ENCODE measurements around the gene GLI2. TPM values are rescaled to one million over a fixed set of nuclear protein-coding genes. Genes with fewer than 3 reads are reported as not detected.

The GLI2 gene
- total and polyA plus RNA-seq, 4 experiments from 2014 or later, result not detected

GRCh38 chr2:120702801-120703200, 32.9 kb upstream of the GLI2 start:
- Histone ChIP-seq H3K4me3 (ENCODE audit: low read length in 2 of 2) (no peak overlapping the region), H3K36me3 (ENCODE audit: insufficient read depth, low read length) (no peaks in the 10 kb centered on the region), H3K9me3 (ENCODE audit: control insufficient read depth in 1 of 2, low read length in 2 of 2) (no peaks in the 10 kb centered on the region), H3K27me3 (ENCODE audit: insufficient read depth, low read length) (no peaks in the 10 kb centered on the region), H3K27ac (ENCODE audit: low read depth, low read length) (no peak overlapping the region), H3K4me1 (ENCODE audit: insufficient read depth, low read length) (no peaks in the 10 kb centered on the region)
- H3K27me3 Mint-ChIP-seq, result peaks cover 0 to 5% of the 10 kb centered on the region in 2 donors
- intact Hi-C loops (cut with micrococcal nuclease), result no loop called here
- DNase-seq, result no peak
- no peak overlapping the region for H3K4me3 Mint-ChIP-seq
- no peak overlapping the region for H3K27ac Mint-ChIP-seq
- no peaks in the 10 kb centered on the region for H3K4me1 Mint-ChIP-seq
- ChIA-PET CTCF (ENCODE audit: partially characterized antibody) (no interaction called here), POLR2A (ENCODE audit: partially characterized antibody) (no interaction called here)
- no peaks in the 10 kb centered on the region for H3K36me3 Mint-ChIP-seq
- H3K9me3 Mint-ChIP-seq, result no peaks in the 10 kb centered on the region

DNA sequence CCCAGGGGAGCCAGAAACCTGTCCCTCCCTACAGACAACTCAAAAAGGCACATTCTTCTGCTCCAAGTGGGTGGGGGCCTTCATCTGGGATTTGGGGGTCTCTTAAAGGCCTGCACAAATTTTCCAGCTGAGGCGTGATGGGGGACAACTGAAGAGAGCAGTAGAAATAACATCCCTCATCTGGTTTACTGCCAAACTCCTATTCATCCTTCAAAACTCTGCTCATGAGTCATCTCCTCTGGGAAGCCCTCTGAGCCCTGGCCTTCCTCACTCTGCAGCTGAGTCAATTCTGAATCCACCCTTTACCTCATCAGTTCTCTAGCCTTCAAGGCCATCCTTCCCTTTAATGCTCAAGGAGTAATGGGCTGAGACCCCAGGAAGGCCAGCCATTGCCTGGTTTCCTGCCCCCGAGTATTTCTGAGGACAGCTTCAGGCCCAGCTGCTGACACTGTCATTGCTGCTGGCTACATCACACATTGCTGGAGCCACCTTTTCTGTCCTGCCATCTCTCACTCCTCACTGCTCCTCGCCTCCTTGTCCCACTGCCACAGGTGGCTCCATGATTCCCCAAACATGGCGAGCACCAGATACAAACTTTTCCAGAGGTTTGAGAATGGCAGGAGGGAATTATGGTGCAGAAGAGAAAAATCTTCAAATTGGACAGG, 32.2 kb upstream of the GLI2 start:
- no peaks in the 10 kb centered on the region for H3K36me3 Mint-ChIP-seq
- intact Hi-C loops (cut with micrococcal nuclease), result no loop called here
- H3K4me1 Mint-ChIP-seq, result no peaks in the 10 kb centered on the region
- POLR2A ChIA-PET (ENCODE audit: partially characterized antibody), result no interaction called here
- H3K9me3 ChIP-seq (ENCODE audit: control insufficient read depth in 1 of 2, low read length in 2 of 2), result no peaks in the 10 kb centered on the region
- DNase-seq, result no peak
- CTCF ChIA-PET (ENCODE audit: partially characterized antibody), result interaction anchor here (0.9 kb wide), 1 partner anchor 26 kb away, joined by 3 read pairs; no protein-coding TSS in a partner anchor
- H3K27me3 Mint-ChIP-seq, result peaks cover 0 to 6% of the 10 kb centered on the region in 2 donors
- H3K4me1 ChIP-seq (ENCODE audit: insufficient read depth, low read length), result no peaks in the 10 kb centered on the region
- no peaks in the 10 kb centered on the region for H3K27me3 ChIP-seq (ENCODE audit: insufficient read depth, low read length)
- no peaks in the 10 kb centered on the region for H3K9me3 Mint-ChIP-seq
- H3K27ac ChIP-seq (ENCODE audit: low read depth, low read length), result no peak overlapping the region
- H3K27ac Mint-ChIP-seq, result no peak overlapping the region
- H3K4me3 ChIP-seq (ENCODE audit: low read length in 2 of 2), result no peak overlapping the region
- no peaks in the 10 kb centered on the region for H3K36me3 ChIP-seq (ENCODE audit: insufficient read depth, low read length)
- no peak overlapping the region for H3K4me3 Mint-ChIP-seq

- Mint-ChIP-seq H3K4me3 (no peak overlapping the region), H3K9me3 (no peaks in the 10 kb centered on the region), H3K36me3 (no peaks in the 10 kb centered on the region), H3K27ac (no peak overlapping the region), H3K4me1 (no peaks in the 10 kb centered on the region), H3K27me3 (peaks cover 0 to 6% of the 10 kb centered on the region in 2 donors)
- Histone ChIP-seq H3K27ac (ENCODE audit: low read depth, low read length) (no peak overlapping the region), H3K36me3 (ENCODE audit: insufficient read depth, low read length) (no peaks in the 10 kb centered on the region), H3K4me1 (ENCODE audit: insufficient read depth, low read length) (no peaks in the 10 kb centered on the region), H3K9me3 (ENCODE audit: control insufficient read depth in 1 of 2, low read length in 2 of 2) (no peaks in the 10 kb centered on the region), H3K27me3 (ENCODE audit: insufficient read depth, low read length) (no peaks in the 10 kb centered on the region), H3K4me3 (ENCODE audit: low read length in 2 of 2) (no peak overlapping the region)
- no peak for DNase-seq
- intact Hi-C loops (cut with micrococcal nuclease), result no loop called here
- POLR2A ChIA-PET (ENCODE audit: partially characterized antibody), result no interaction called here
- CTCF ChIA-PET (ENCODE audit: partially characterized antibody), result interaction anchor here (0.9 kb wide), 1 partner anchor 27 kb away, joined by 3 read pairs; no protein-coding TSS in a partner anchor
These were observed 31.0 kb upstream of the GLI2 start for GRCh38 chr2:120704696-120705095.

DNA sequence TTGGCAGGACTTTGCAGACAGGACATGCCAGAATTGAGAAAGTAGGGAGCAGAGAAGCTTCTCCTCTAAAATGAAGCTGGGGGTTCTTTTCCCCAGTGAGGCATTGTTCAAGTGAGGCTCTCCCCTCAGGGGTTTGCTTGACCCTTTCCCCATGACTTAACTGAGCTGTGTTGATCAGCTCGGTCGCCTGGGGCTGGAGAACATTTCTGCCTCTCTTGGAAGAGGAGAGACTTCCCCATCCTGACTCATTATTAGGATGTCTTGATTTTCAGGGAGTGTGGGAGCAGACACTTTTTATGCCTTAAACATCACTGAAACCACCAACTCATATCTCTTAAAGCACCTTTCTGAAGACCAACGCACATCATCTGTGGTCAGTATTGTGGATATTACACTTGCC, 27.9 kb upstream of the GLI2 start:
- peaks cover 0 to 2% (median 0%) of the 10 kb centered on the region in 8 donors for H3K9me3 Mint-ChIP-seq
- no peaks in the 10 kb centered on the region for H3K36me3 ChIP-seq (ENCODE audit: insufficient read depth, low read length)
- H3K27me3 ChIP-seq (ENCODE audit: insufficient read depth, low read length), result no peaks in the 10 kb centered on the region
- no peaks in the 10 kb centered on the region for H3K36me3 Mint-ChIP-seq
- H3K27ac Mint-ChIP-seq, result no peak overlapping the region
- no peak overlapping the region for H3K27ac ChIP-seq (ENCODE audit: low read depth, low read length)
- H3K4me3 ChIP-seq (ENCODE audit: low read length in 2 of 2), result no peak overlapping the region
- H3K4me1 ChIP-seq (ENCODE audit: insufficient read depth, low read length), result no peaks in the 10 kb centered on the region
- ChIA-PET CTCF (ENCODE audit: partially characterized antibody) (interaction anchor here (0.8 to 1.3 kb wide), 2 partner anchors 12 to 27 kb away, joined by 3 read pairs; no protein-coding TSS in a partner anchor), POLR2A (ENCODE audit: partially characterized antibody) (no interaction called here)
- DNase-seq, result no peak
- H3K4me3 Mint-ChIP-seq, result no peak overlapping the region
- H3K27me3 Mint-ChIP-seq, result peaks cover 4 to 9% of the 10 kb centered on the region in 2 donors
- H3K4me1 Mint-ChIP-seq, result peaks cover 0 to 3% (median 0%) of the 10 kb centered on the region in 4 donors
- H3K9me3 ChIP-seq (ENCODE audit: control insufficient read depth in 1 of 2, low read length in 2 of 2), result no peaks in the 10 kb centered on the region
- intact Hi-C loops (cut with micrococcal nuclease), result no loop called here

GRCh38 chr2:120708944-120709607, 26.6 kb upstream of the GLI2 start:
- no peaks in the 10 kb centered on the region for H3K27me3 ChIP-seq (ENCODE audit: insufficient read depth, low read length)
- POLR2A ChIA-PET (ENCODE audit: partially characterized antibody), result no interaction called here
- intact Hi-C loops (cut with micrococcal nuclease), result no loop called here
- CTCF ChIA-PET (ENCODE audit: partially characterized antibody), result no interaction called here
- DNase-seq, result no peak
- no peak overlapping the region for H3K27ac ChIP-seq (ENCODE audit: low read depth, low read length)
- Mint-ChIP-seq H3K36me3 (no peaks in the 10 kb centered on the region), H3K27ac (no peak overlapping the region), H3K27me3 (peaks cover 5 to 9% of the 10 kb centered on the region in 2 donors), H3K4me1 (peaks cover 0 to 3% (median 0%) of the 10 kb centered on the region in 4 donors), H3K4me3 (no peak overlapping the region), H3K9me3 (peaks cover 0 to 2% (median 0%) of the 10 kb centered on the region in 8 donors)
- H3K9me3 ChIP-seq (ENCODE audit: control insufficient read depth in 1 of 2, low read length in 2 of 2), result no peaks in the 10 kb centered on the region
- H3K4me1 ChIP-seq (ENCODE audit: insufficient read depth, low read length), result no peaks in the 10 kb centered on the region
- H3K36me3 ChIP-seq (ENCODE audit: insufficient read depth, low read length), result no peaks in the 10 kb centered on the region
- H3K4me3 ChIP-seq (ENCODE audit: low read length in 2 of 2), result no peak overlapping the region

- POLR2A ChIA-PET (ENCODE audit: partially characterized antibody), result no interaction called here
- Histone ChIP-seq H3K4me3 (ENCODE audit: low read length in 2 of 2) (no peak overlapping the region), H3K27ac (ENCODE audit: low read depth, low read length) (no peak overlapping the region), H3K36me3 (ENCODE audit: insufficient read depth, low read length) (no peaks in the 10 kb centered on the region), H3K27me3 (ENCODE audit: insufficient read depth, low read length) (no peaks in the 10 kb centered on the region), H3K4me1 (ENCODE audit: insufficient read depth, low read length) (no peaks in the 10 kb centered on the region), H3K9me3 (ENCODE audit: control insufficient read depth in 1 of 2, low read length in 2 of 2) (no peaks in the 10 kb centered on the region)
- CTCF ChIA-PET (ENCODE audit: partially characterized antibody), result no interaction called here
- intact Hi-C loops (cut with micrococcal nuclease), result no loop called here
- no peak for DNase-seq
- no peaks in the 10 kb centered on the region for H3K36me3 Mint-ChIP-seq
- H3K27me3 Mint-ChIP-seq, result peaks cover 5 to 14% of the 10 kb centered on the region in 2 donors
- no peak overlapping the region for H3K27ac Mint-ChIP-seq
- peaks cover 0 to 2% (median 0%) of the 10 kb centered on the region in 8 donors for H3K9me3 Mint-ChIP-seq
- no peak overlapping the region for H3K4me3 Mint-ChIP-seq
- peaks cover 0 to 3% (median 0%) of the 10 kb centered on the region in 4 donors for H3K4me1 Mint-ChIP-seq
These were observed 26.0 kb upstream of the GLI2 start for GRCh38 chr2:120709608-120710041.

DNA sequence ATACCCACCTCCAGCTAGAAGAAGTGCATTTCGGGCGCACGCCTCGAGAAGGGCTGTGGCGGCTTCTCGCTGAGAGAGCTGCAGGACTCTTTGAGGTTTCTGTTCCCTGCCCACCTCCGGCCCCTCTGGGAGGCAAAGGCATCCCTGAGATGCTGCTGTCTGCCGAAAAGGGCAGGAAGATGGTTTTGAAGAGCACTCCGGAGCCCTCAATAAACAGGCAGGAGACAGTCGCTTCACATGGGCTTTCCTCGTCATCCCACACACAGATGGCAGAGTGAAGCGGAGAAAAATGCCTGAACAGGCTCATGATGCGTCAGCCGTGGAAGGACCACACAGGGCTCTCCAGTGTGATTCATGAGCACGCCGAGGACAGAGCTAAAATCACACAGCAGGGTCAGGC, 25.4 kb upstream of the GLI2 start:
- H3K36me3 ChIP-seq (ENCODE audit: insufficient read depth, low read length), result no peaks in the 10 kb centered on the region
- Mint-ChIP-seq H3K9me3 (peaks cover 0 to 2% (median 0%) of the 10 kb centered on the region in 8 donors), H3K36me3 (no peaks in the 10 kb centered on the region), H3K27ac (no peak overlapping the region), H3K4me3 (no peak overlapping the region), H3K27me3 (peaks cover 6 to 15% of the 10 kb centered on the region in 2 donors), H3K4me1 (peaks cover 0 to 3% (median 0%) of the 10 kb centered on the region in 4 donors)
- no peak overlapping the region for H3K4me3 ChIP-seq (ENCODE audit: low read length in 2 of 2)
- H3K27ac ChIP-seq (ENCODE audit: low read depth, low read length), result no peak overlapping the region
- CTCF ChIA-PET (ENCODE audit: partially characterized antibody), result no interaction called here
- no peaks in the 10 kb centered on the region for H3K27me3 ChIP-seq (ENCODE audit: insufficient read depth, low read length)
- no peaks in the 10 kb centered on the region for H3K4me1 ChIP-seq (ENCODE audit: insufficient read depth, low read length)
- no peaks in the 10 kb centered on the region for H3K9me3 ChIP-seq (ENCODE audit: control insufficient read depth in 1 of 2, low read length in 2 of 2)
- POLR2A ChIA-PET (ENCODE audit: partially characterized antibody), result no interaction called here
- intact Hi-C loops (cut with micrococcal nuclease), result no loop called here
- no peak for DNase-seq
